GM18499 (cell line): ENCODE results near the gene DUS3L.

Experiments
- ATAC-seq: cut with Tn5 transposase; IDR thresholded peaks from one replicate; pipeline ENCODE4 v1.9.1; 2021; ENCODE audit warnings: moderate number of reproducible peaks; ENCODE audit not compliant: insufficient read depth, unreplicated experiment

DUS3L gene

GRCh38 chr19:5790559-5791520 lies at the start of gene DUS3L:
Gene DUS3L (minus strand): TSS chr19:5791163. CDS start chr19:5791141, 22 bp downstream.
- ATAC-seq: peak; percentile 82

GRCh38 chr19:5839065-5840017 lies 48.4 kb upstream of the DUS3L start, which contains the start of gene FUT6:
Gene FUT6 (minus strand): TSS chr19:5839702. CDS start chr19:5832567, 7,135 bp downstream.
- ATAC-seq: no peak

GRCh38 chr19:5838353-5839064 lies 47.5 kb upstream of the DUS3L start:
- ATAC-seq: no peak

GRCh38 chr19:5837761-5838352 lies 46.9 kb upstream of the DUS3L start:
- ATAC-seq: no peak

GRCh38 chr19:5832527-5833216 lies 41.7 kb upstream of the DUS3L start:
- ATAC-seq: no peak

- no peak for ATAC-seq
Observed at GRCh38 chr19:5832061-5832460, 41.1 kb upstream of the DUS3L start.

GRCh38 chr19:5831159-5831558 lies 40.2 kb upstream of the DUS3L start:
- ATAC-seq: no peak

- ATAC-seq: no peak
Observed at GRCh38 chr19:5829567-5830310, 38.8 kb upstream of the DUS3L start.

GRCh38 chr19:5828661-5829566 lies 38.0 kb upstream of the DUS3L start:
- no peak for ATAC-seq

- ATAC-seq: peak; percentile 42
Observed at GRCh38 chr19:5827891-5828660, 37.1 kb upstream of the DUS3L start.

GRCh38 chr19:5827342-5827890 lies 36.5 kb upstream of the DUS3L start:
- ATAC-seq: no peak

- ATAC-seq: no peak
Observed at GRCh38 chr19:5826531-5827341, 35.8 kb upstream of the DUS3L start.

- ATAC-seq: no peak
Observed at GRCh38 chr19:5825178-5825577, 34.2 kb upstream of the DUS3L start.

- ATAC-seq: no peak
Observed at GRCh38 chr19:5824751-5825150, 33.8 kb upstream of the DUS3L start.

- ATAC-seq: no peak
Observed at GRCh38 chr19:5823579-5824281, 32.8 kb upstream of the DUS3L start.
